Nephron progenitor cell (in vitro differentiated cells): ENCODE results near the gene RCN1.

Source experiments
- DNase-seq: peaks from one replicate; pipeline ENCODE4 v3.0.0; 2021
- H3K27ac Mint-ChIP-seq: 2 replicates; pipeline ENCODE4 v1.8.0; 2021; ENCODE audit warnings: mild to moderate bottlenecking, moderate library complexity, mixed read lengths
- H3K27me3 Mint-ChIP-seq: 2 replicates; pipeline ENCODE4 v1.8.0; 2021; ENCODE audit warnings: mild to moderate bottlenecking, low read depth, mixed read lengths; ENCODE audit not compliant: poor library complexity
- H3K36me3 Mint-ChIP-seq: 2 replicates; pipeline ENCODE4 v1.8.0; 2021; ENCODE audit warnings: low read depth, mixed read lengths
- H3K4me1 Mint-ChIP-seq: 2 replicates; pipeline ENCODE4 v1.8.0; 2021; ENCODE audit warnings: mixed read lengths
- H3K4me3 Mint-ChIP-seq: 2 replicates; pipeline ENCODE4 v1.8.0; 2021; ENCODE audit warnings: mild to moderate bottlenecking, moderate library complexity, mixed read lengths
- H3K9me3 Mint-ChIP-seq: 2 replicates; pipeline ENCODE4 v1.8.0; 2021; ENCODE audit warnings: mild to moderate bottlenecking, moderate library complexity, mixed read lengths
- TF ChIP-seq, protein P1 (sequence below): fragments of 200-600 bp; sonication (generic); IDR thresholded peaks from 2 replicates; pipeline ENCODE4 v1.5.0; 2021; ENCODE audit warnings: antibody characterized with exemption

RCN1 gene

DNA sequence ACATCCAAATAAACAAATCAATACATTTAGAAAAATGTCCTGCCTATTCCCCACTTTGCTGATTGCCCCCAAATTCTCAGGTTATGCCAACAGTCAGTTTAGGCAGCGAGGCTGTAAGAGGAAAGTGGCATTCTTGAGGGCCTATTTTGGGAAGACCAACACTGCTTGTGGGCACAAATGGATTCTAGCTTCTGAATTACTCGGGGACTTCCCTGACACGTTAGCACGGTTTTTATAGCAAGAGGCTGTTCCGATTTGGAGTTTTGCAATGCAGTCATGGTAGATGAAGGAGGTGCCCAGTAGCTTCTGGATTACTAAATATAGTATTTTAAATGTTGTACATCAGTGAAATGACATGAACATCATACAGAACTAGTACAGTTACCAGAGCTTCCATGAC is 13.1 kb downstream of the RCN1 start:
- Mint-ChIP-seq H3K9me3 (no peaks in the 10 kb centered on the region), H3K4me1 (peaks cover 16% of the 10 kb centered on the region), H3K36me3 (peaks cover 65% of the 10 kb centered on the region), H3K4me3 (no peak overlapping the region), H3K27me3 (no peaks in the 10 kb centered on the region), H3K27ac (no peak overlapping the region)
- TF ChIP-seq, protein P1, sequence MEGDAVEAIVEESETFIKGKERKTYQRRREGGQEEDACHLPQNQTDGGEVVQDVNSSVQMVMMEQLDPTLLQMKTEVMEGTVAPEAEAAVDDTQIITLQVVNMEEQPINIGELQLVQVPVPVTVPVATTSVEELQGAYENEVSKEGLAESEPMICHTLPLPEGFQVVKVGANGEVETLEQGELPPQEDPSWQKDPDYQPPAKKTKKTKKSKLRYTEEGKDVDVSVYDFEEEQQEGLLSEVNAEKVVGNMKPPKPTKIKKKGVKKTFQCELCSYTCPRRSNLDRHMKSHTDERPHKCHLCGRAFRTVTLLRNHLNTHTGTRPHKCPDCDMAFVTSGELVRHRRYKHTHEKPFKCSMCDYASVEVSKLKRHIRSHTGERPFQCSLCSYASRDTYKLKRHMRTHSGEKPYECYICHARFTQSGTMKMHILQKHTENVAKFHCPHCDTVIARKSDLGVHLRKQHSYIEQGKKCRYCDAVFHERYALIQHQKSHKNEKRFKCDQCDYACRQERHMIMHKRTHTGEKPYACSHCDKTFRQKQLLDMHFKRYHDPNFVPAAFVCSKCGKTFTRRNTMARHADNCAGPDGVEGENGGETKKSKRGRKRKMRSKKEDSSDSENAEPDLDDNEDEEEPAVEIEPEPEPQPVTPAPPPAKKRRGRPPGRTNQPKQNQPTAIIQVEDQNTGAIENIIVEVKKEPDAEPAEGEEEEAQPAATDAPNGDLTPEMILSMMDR: no peak
- DNase-seq: no peak

DNA sequence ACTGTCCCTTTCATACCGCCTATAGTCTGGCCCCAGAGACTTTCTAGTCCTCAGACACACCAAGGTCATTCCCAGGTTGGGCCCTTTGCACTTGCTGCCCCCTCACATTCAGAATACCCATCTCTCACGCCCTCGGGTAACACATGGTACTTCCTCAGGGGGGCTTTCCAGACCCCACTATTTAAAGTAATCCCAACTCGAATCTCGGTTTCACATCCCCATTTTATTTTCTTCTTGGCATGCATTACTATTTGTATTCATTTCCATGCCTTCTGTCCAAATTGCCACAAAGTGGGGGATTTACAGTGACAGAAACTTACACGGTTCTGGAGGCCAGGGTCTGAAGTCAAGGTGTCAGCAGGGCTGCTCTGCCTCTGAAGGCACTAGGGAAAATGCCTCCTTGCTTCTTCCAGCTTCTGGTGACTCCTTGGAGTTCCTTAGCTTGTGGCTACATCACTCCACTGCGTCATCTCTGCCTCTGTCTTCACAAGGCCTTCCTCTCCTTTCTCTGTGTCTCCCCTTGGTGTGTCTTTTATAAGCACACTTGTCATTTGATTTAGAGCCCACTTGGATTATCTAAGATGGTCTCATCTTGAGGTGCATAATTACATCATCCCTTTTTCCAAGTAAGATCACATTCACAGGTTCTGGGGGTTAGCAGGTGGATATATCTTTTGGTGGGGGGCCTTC is 15.1 kb downstream of the RCN1 start:
- Mint-ChIP-seq H3K27ac (peak overlapping the region; percentile 92), H3K9me3 (no peaks in the 10 kb centered on the region), H3K4me1 (peaks cover 20% of the 10 kb centered on the region), H3K4me3 (no peak overlapping the region), H3K36me3 (peaks cover 44% of the 10 kb centered on the region), H3K27me3 (no peaks in the 10 kb centered on the region)
- TF ChIP-seq, protein P1: no peak
- DNase-seq: no peak

DNA sequence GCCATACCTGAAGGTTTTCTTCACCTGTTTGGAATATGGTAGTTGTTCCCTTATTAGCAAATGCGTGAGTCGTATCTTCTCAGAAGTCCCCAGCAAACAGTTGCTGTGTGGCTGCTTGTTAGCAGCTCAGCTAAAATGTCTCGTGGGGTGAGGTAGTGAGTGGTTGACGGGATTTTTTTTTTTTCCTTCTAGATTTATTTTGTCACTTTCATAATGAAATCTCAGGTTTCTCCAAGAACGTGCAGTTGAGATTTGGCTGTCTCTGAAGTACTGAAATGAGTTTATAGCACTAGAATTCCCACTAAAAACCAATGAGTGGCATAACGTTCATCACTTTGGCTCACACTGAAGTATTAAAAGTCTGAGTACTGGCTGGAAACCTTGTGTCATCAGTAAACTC is 16.8 kb downstream of the RCN1 start:
- TF ChIP-seq, protein P1: no peak
- H3K36me3 Mint-ChIP-seq: peaks cover 31% of the 10 kb centered on the region
- no peak for DNase-seq
- H3K9me3 Mint-ChIP-seq: no peaks in the 10 kb centered on the region
- H3K4me1 Mint-ChIP-seq: peaks cover 15% of the 10 kb centered on the region
- H3K27ac Mint-ChIP-seq: no peak overlapping the region
- H3K4me3 Mint-ChIP-seq: no peak overlapping the region
- H3K27me3 Mint-ChIP-seq: no peaks in the 10 kb centered on the region

DNA sequence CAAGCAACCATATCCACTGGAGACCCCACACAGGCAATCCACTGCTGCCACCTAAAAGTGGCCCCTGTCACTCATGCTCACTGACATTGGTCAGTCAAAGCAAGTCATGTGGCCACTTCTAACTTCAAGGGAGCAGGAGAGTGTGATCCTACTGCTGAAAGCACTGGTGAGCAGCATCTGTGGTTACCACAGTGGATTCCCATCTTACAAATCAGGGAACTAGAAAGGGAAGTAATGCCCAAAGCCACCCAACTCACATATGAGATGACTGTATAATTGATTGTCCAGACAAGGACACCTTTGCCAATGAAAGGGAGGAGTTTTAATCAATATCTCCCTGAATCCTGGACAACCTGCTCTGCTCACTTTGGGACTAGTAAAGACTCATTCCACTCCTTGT is 17.7 kb downstream of the RCN1 start:
- Mint-ChIP-seq H3K36me3 (peaks cover 21% of the 10 kb centered on the region), H3K4me1 (peaks cover 15% of the 10 kb centered on the region), H3K9me3 (no peaks in the 10 kb centered on the region), H3K4me3 (no peak overlapping the region), H3K27me3 (no peaks in the 10 kb centered on the region), H3K27ac (no peak overlapping the region)
- no peak for DNase-seq
- TF ChIP-seq, protein P1: no peak

DNA sequence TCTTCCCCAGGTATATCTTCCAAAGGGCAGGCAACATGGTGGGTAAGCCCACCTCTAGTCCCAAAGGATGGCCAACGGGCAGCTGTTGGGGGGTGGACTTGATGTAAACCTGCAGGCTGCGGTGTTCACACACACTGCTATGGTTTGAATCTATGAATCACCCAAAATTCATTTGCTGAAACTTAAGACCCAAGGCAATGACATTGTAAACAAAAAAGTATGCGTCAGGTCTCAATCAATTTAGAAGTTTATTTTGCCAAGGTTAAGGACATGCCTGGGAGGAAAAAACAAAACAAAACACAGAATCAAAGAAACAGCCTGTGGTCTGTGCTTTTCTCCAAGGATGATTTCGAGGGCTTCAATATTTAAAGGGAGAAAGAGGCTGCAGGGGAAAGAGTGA is 18.3 kb downstream of the RCN1 start:
- Mint-ChIP-seq H3K27ac (no peak overlapping the region), H3K9me3 (no peaks in the 10 kb centered on the region), H3K4me3 (no peak overlapping the region), H3K27me3 (no peaks in the 10 kb centered on the region), H3K4me1 (peaks cover 16% of the 10 kb centered on the region), H3K36me3 (peaks cover 16% of the 10 kb centered on the region)
- no peak for DNase-seq
- TF ChIP-seq, protein P1: no peak

DNA sequence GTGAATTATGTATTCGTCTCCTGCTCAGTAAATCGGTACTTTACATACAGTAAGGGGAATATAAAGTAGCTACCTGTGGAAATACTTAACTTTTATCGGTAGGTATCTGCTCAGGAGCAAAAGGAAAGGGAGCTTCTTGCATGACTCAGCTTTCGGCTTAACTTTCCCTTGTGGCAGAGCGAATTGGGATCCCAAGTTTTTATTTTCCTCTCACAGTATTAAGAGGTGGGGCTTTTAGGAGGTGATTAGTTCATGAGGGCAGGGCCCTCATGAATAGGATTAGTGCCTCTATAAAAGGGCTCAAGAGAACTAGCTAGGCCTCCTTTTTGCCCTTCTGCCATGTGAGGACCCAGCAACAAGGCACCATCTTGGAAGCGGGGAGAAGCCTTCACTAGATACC is 18.7 kb downstream of the RCN1 start:
- no peak overlapping the region for H3K27ac Mint-ChIP-seq
- no peaks in the 10 kb centered on the region for H3K27me3 Mint-ChIP-seq
- no peak overlapping the region for H3K4me3 Mint-ChIP-seq
- H3K4me1 Mint-ChIP-seq: peaks cover 16% of the 10 kb centered on the region
- no peak for DNase-seq
- H3K9me3 Mint-ChIP-seq: no peaks in the 10 kb centered on the region
- H3K36me3 Mint-ChIP-seq: peaks cover 13% of the 10 kb centered on the region
- TF ChIP-seq, protein P1: no peak
